HG02678 (cell line): ENCODE measurements around the gene ENG.
"Not testable (repeated sequence)": the region's sequence is repeated elsewhere in the genome, so short reads cannot be mapped to it uniquely, and the experiment has no call there.

Experiments
- ATAC-seq: cut with Tn5 transposase; IDR thresholded peaks from one replicate; pipeline ENCODE4 v1.9.1; 2021; ENCODE audit warnings: mild to moderate bottlenecking, moderate library complexity; ENCODE audit not compliant: unreplicated experiment

ENG gene

DNA sequence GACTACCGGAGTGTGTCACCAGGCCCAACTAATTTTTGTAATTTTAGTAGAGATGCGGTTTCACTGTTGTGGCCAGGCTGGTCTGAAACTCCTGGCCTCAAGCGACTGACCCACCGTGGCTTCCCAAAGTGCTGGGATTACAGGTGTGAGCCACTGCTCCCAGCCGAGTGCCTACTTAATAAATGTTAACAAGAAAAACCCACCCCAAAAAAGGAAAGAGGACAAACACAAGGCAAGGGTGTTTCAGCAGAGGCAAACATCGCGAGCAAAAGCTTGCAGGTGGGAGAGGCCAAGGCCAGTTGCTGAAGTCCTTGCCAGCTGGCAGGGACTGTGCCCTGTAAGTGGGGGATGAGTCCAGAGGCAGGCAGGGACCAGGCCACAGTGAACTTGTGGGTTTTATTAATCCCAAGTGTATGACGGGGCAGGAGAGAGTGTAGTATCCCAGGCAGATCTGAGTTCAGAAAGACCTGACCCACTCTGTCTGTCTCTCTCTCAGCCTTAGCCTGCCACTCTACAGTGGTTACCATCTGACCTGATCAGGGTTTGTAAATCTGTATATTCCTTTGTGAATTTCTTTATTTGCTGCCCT is 58.1 kb downstream of the ENG start:
- no peak for ATAC-seq

DNA sequence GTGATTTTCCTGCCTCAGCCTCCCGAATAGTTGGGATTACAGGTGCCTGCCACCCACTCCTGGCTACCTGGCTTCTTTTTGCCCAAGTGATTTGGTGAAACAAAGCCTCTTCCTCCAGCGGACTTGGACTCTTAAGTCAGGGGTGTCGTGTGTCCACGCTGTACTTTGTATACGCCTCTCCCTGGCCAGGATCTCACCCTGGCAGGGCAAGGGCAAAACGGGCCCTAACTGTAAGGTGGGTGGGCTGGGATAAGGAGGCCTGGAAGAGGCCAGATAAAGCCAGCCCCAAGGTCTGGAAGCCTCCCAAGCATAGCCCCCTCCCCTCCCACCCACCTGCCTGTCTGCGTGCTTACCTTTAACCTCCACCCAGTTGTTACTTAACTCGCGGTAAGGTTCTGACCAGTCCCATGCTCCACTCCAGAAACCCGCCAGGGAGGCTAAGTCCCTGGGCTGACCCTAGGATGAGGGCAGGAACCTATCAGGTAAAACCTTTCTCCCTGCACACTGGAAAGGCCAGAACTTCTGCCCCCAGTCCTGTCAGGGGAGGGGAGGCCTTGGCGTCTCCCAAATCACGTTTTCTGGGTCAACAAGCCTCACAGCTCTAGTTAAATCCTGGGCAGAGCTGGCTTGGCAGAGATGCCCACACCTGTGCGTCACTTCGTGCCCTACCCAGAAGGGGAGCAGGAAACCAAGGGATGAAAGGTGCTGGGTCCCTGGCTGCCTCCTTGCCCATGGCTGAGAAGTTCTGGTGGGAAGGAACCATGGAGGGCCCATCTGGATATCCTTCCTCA is 60.3 kb downstream of the ENG start:
- ATAC-seq, result no peak

DNA sequence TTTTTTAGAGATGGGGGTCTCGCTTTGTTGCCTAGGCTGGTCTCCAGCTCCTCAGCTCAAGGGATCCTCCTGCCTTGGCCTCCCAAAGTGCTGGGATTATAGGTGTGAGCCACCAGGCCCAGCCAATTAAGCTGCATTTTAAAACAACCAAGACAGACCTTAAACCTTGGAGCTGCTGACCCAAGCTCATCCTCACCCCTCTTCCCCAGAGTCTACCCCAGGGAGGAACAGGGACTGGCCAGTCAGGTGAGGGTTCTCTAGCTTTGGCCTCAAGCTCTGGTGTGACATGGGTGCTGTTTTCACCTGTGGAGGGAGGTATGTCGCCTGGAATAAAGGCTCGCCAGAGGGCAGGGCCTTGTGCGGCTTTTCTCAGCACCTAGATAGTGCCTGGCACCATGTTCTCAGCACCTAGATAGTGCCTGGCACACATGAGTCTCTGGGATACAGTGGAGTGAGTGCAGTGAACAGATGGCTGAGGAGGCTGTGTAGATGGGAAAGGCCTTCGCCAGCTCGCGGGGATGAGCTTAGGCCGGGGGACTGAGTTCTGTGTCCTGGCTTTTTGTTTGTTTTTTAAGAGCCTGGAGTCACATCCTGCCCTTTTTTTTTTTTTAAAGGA is 61.3 kb downstream of the ENG start:
- ATAC-seq, result no peak

DNA sequence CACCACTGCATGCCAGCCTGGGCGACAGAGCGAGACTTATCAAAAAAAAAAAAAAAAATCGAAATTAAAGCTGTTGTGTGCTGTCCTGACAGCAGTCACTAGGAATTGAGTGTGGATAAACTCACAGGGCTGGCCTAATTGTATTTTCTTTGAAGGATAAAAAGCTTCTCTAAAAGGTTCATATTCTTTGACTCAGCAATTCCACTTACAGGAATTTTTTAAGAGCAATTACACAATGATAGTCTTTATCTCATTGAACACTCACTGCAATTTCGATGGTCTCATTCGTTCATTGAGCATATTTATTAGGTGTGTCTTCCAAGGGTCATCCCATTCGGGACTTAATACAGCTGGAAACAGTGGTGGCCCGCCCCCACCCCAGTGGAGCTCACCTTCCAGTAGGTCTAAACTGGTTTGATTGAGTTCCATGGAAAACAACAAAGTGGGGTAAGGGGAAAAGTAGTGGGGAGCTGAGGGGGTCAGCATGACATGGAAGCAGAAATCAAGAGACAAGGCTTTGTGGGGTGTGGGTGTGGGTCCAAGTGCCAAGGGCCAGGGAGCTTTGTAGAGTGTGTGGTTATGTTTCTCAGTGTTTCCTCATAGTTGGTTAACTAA is 61.9 kb downstream of the ENG start:
- ATAC-seq, result no peak

DNA sequence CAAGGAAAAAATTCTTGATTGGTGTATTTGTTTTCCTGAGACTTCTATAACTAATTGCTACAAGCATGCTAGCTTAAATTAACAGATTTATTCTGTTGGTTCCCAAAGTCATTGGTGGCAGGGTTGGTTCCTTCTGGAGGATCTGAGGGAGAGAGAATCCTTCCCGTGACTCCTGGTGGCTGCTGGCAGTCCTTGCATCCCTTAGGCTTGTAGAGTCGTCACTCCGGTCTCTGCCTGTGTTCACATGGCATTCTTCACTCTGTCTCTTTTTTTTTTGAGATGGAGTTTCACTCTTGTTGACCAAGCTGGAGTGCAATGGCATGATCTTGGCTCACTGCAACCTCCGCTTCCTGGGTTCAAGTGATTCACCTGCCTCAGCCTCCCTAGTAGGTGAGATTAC is 63.4 kb downstream of the ENG start:
- no peak for ATAC-seq

DNA sequence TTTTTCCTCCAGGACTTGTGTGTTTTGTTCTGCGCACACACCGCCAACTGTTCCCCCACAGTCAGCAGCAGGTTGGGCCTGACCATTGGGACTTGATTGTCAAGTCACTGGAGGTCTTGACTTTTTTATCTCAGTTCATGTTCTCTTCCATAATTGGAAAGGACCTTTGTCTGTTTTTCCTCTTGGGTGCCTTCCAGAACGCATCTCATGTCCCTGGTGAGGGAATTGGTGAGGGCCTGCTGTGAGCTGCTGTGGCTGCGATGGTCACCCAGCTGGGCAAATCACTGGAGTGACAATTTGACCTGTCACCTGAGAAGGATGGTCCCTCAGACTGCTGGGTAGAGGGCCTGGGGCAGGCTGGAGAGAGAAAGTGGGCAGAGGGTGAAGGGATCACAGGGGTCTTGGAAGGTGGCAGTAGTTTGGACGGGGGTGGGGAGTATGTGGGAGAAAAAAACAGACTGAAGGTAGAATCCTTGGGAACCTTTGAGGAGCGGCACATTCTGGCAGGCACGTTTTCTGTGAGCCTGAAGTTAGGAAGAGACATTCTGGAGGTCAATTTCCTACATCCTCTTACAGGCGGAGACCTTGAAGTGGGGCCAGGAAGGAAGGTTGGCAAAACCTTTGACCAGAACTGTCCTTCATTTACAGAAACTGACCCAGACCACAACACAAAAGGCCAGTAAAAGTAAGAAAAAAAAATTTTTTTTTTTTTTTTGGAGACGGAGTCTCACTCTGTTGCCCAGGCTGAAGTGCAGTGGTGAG is 64.2 kb downstream of the ENG start:
- ATAC-seq, result no peak

DNA sequence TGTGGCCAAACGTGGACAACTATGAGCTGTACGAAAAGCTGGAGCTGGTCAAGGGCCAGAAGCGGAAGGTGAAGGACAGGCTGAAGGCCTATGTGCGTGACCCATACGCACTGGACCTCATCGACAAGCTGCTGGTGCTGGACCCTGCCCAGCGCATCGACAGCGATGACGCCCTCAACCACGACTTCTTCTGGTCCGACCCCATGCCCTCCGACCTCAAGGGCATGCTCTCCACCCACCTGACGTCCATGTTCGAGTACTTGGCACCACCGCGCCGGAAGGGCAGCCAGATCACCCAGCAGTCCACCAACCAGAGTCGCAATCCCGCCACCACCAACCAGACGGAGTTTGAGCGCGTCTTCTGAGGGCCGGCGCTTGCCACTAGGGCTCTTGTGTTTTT is 65.3 kb downstream of the ENG start:
- ATAC-seq, result no peak

DNA sequence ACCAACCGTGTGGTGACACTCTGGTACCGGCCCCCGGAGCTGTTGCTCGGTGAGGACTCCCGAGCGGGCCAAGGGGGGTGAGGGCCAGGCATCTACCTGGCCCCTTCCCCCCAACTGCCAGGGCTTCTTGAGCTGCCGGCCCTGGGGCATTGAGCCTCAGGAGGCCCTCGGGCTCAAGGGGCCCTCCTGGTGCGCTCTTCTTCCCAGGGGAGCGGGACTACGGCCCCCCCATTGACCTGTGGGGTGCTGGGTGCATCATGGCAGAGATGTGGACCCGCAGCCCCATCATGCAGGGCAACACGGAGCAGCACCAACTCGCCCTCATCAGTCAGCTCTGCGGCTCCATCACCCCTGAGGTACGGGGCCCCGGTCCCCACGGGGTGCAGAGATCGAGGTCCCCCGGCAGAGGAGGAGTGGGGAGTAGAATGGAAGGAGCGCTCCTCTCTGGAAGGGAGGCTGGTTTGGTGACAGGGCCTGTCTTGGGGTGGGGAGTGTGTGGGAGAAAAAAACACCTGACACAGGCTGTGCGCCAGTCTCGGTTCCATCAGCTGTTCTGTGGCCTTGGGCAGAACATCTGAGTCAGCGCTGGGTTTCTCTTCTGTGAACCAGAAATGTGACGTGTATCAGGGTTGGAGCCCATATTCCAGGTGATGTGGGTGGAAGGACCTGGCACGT is 66.0 kb downstream of the ENG start:
- ATAC-seq, result no peak

DNA sequence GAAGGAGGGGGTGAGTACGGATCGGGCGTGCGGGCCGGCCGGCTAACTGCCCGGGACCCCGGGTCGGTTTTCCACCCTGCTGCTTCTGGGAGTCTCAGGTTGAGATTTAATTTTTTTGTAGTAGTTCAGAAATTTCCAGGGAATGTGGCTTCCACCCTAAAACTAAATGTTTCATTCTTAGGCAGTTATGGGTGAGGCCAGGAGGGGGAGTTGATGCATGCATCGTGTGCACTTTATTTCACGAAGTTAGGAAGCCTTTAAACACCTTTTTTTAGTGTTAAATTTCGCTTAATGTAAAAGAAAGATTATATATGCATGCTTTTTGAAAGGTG is 67.7 kb downstream of the ENG start:
- ATAC-seq, result no peak

DNA sequence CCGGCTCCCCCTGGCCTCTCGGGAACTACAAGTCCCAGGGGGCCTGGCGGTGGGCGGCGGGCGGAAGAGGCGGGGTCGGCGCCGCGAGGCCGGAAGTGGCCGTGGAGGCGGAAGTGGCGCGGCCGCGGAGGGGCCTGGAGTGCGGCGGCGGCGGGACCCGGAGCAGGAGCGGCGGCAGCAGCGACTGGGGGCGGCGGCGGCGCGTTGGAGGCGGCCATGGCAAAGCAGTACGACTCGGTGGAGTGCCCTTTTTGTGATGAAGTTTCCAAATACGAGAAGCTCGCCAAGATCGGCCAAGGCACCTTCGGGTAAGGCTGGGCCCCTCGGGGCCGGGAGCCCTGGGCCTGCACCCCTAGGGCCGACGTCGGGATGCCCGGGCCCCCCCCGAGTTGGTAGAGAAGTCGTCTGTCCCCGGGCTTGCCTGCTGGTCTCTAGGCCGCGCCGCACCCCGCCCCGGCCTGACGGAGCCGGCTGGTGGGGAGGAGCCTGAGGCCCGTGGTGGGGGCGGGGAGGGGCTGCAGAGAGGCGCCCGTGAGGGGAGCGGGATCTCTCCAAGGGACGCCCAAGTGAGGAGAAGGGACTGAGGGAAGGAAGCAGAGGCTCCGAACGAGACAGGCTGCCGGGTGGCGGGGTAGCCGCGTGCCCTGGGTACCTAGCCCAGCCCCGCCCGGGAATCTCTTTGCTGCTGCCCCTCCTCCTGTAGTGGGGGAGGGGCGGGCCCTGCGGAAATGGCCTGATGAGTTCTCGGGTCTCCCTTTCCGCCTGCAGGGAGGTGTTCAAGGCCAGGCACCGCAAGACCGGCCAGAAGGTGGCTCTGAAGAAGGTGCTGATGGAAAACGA is 68.3 kb downstream of the ENG start, which contains the start of gene CDK9:
Gene CDK9 (plus strand): TSS at position 102 of the 840 bp plus-strand sequence. CDS start 115 bp downstream, at position 217.
- ATAC-seq, result peak; percentile 66

DNA sequence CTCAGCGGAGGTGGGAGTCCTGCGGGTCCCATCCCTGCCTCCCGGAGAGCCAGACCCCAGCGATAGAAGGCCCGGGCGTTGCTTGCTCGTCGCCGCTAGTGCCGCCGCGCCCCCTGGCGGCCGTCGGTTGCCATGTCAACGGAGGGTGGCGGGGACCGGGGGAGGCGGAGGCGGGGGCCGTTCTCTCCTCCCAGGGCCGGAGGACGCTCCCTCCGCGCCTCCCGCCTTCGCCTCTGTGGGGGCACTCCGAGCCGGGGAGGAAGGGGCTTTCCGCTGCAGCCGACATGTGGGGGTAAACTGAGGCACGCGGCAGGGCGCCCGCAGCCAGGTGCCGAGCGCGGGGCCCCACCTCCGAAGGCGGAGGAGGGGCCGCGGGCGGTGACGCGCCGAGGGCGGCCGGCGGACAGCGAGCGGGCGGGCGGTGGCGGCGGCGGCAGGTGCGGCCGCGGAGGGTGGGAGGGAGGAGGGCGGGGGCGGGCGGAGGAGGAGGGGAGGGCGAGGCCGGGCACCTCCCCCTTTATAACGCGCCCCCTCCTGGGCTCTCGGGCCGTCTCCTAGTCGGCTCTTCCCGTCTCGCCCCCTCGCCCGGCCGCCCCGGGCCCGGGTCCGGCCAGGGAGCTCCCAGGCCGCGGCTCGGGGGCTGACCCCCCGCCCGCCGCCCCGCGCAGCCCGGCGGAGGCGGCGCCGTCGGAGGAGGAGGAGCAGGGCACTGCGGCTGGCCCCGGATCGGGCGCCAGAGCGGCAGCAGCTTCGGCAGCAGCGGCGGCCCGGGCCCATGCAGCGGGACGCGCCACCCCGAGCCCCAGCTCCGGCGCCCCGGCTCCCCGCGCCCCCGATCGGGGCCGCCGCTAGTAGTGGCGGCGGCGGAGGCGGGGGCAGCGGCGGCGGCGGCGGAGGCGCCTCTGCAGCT is 69.2 kb downstream of the ENG start:
- ATAC-seq, result peak; percentile 52

DNA sequence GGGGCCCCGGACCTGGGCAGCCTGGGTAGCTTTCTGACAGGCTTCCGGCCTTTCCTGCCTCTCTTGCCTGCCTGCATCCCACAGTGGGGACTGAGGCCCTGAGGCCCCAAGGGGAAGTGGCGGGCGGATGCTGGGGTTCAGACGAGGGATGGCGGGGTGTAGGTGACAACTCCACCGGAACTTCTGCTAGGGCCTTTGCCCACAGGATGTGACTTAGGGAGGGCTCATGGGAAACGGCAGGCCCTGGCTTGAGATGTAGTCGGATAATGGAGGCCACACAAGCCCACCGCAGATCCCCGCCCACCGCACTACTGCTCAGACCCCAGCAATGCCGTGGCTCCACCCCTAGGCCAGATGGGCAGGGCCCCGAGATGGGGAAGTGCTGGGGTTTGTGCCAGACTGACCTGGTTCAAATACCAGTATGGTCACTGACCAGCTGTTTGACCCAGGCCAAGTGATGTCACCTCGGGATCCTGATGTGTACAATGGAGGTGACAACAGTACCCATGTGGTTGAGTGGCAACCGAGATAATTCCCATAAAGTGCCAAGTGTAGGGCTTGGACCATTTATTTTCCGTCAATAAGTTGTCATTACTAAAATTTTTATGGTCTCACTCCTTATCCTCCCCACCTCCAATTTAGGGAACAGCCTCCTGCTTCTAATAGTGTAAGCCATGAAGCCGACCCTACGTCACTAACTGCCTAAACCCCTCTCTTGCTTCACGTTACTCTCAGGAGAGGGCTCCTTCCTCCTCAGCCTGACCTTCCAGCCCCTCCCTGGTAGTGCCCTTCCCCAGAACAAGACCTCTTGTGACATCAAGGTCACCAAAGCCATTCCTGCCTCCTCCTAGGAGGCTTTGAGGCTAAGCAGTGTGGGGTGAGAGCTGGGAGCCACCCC is 71.1 kb downstream of the ENG start:
- no peak for ATAC-seq

DNA sequence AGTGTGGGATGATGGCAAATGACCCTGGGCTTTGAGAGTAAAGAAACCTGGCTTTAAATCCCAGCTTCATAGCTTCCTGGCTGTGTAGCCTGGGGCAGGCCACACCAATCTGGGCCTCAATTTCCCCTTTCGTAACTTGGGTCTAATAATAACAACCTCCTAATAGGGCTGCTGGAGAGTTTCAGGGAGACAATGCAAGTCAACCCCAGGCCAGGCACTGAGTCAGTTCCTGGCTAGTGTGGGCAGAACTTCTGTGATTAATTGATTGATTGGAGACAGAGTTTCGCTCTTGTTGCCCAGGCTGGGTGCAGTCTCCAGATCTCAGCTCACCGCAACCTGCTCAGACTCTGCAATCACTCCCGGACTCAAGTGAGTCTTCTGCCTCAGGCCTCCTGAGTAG is 72.7 kb downstream of the ENG start:
- ATAC-seq, result no peak

DNA sequence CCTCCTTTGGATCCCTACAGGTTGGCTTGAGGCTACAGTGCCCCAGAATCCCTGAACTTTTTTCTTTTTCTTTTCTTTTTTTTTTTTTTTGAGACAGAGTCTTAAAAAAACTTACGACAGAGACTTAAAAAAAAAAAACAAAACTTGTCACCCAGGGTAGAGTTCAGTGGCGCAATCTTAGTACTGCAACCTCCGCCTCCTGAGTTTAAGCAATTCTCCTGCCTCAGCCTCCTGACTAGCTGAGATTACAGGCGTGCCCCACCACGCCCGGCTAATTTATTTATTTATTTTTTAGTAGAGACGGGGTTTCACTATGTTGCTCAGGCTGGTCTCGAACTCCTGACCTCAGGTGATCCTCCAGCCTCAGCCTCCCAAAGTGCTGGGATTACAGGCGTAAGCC is 73.5 kb downstream of the ENG start:
- ATAC-seq, result not testable (repeated sequence)

DNA sequence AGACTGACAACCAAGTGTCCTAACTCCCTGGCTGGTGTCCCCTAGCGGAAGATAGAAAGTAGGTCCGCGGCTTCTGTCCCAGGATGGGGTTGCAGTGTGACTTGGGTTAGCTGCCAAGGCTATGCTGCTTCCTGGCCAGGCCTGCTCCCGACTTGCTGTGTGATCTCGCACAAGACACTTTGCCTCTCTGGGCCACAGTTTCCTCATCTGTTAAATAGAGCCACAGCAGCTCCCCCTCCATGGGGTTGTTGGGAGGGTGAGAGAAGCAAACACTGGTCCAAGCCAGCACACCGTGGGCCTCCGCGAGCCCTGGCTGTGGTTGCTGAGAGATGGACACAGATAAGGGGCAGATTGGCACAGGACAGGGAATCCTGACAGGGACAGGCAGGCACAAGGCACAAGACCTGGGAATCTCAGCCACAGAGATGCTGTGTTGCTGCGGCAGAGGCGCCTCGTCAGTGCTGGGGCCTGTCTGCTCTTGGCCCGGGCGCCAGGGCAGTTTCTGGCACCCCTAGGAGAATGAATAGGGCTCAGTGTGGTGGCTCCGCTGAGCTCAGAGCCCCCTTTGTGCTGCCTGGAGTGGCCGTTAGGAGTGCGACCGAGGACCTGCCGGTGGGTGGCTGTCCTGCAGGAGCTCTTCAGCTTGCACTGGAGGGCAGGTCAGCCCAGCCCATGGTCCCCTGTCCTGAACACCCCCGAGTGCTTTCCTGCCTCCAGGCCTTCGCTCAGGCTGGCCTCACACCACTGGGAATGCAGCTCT is 74.2 kb downstream of the ENG start:
- ATAC-seq, result no peak

DNA sequence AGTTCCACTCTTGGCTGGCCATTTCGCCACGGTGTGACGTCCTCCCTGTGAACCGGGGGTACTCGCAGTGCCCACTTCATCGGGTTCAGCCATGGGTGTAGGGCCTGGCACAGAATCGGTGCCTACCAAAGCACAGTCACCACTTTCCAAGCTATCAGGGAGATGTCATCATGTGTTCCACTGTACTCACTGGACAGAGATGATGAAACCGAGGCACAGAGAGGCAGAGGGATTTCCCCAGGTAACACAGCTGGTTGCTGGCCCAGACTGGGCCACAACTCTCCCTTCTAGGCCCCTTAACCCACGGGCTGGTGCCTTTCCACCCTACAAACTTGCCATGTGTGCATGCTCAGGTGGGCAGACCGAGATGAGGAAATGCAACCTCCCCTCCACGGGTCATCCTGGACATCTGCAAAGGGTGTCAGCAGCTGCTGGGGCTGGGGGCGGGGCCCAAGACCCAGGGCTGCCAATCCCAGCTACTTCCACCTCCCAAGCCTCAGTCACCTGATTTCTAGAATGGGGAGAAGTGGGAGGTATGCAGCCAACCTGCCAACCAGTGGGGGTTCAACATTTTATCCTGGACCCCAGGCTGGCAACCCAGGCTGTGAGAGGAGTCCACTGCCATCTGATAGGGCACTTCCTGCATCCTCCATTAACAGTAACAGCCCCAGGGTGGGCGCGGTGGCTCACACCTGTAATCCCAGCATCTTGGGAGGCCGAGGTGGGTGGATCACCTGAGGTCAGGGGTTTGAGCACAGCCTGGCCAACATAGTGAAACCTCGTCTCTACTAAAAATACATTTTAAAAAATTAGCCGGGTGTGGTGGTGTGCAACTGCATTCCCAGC is 75.1 kb downstream of the ENG start:
- peak; percentile 50 for ATAC-seq
